GM18868 (cell line): ENCODE results near the gene TKTL2.

ENCODE experiments used
- ATAC-seq: cut with Tn5 transposase; IDR thresholded peaks from one replicate; pipeline ENCODE4 v1.9.1; 2021; ENCODE audit warnings: mild to moderate bottlenecking, moderate library complexity; ENCODE audit not compliant: unreplicated experiment

TKTL2 gene, protein sequence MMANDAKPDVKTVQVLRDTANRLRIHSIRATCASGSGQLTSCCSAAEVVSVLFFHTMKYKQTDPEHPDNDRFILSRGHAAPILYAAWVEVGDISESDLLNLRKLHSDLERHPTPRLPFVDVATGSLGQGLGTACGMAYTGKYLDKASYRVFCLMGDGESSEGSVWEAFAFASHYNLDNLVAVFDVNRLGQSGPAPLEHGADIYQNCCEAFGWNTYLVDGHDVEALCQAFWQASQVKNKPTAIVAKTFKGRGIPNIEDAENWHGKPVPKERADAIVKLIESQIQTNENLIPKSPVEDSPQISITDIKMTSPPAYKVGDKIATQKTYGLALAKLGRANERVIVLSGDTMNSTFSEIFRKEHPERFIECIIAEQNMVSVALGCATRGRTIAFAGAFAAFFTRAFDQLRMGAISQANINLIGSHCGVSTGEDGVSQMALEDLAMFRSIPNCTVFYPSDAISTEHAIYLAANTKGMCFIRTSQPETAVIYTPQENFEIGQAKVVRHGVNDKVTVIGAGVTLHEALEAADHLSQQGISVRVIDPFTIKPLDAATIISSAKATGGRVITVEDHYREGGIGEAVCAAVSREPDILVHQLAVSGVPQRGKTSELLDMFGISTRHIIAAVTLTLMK

DNA sequence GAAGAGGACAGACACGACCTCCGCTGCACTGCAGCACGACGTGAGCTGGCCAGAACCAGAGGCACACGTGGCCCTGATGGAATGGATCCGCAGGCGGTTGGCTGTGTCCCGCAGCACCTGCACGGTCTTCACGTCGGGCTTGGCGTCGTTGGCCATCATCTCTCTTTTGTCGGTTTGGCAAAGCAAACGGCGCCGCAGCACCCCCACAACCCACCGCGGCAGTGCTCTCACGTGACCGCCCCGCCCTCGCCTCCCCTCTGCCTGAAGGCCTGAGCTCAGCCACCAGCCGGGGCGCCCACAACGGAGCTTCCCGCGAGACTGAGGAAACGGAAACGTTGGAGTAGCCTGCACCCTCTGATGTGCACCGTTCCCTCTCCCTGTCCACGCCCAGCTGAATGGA is at the start of gene TKTL2:
Gene TKTL2 (minus strand): TSS at position 179 of the 400 bp plus-strand sequence. CDS start 20 bp downstream, at position 159.
- ATAC-seq, result no peak

DNA sequence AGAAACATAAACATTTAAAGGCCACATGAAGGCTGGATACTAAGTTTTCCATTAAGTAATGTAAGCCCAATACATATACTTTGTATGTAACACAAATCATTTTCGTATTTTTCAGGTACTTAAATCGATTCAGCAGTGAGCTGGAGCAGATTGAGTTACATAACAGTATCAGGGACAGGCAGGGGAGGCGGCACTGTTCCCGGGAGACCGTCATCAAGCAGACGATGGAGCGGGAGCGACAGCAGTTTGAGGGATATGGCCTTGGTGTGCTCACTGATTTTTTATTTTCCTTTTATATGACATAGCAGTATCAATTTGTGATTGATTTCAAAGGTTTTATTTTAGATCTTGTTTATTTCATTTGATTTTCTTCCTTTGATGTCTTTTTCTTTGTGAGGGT is 41.6 kb upstream of the TKTL2 start:
- no peak for ATAC-seq

DNA sequence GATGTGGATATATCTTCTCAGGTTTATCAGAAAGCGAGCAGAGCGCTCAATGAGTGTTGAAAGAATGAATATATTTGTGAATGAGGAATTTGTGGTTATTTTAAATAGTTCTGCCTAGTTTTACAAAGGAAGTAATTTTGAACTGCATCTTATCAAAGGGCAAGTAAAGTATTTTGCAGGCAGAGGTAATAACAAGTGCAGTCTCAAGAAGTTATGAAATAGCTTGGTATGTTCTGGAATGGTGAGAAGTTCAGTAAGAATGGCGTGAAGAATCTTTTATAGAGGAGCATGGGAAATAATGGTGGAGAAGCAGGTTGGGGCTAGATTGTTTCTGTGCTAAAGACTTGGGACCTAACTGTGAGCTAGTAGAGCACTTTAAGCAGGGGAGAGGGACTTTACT is 31.8 kb upstream of the TKTL2 start:
- no peak for ATAC-seq

GRCh38 chr4:163500586-163500985 is 27.0 kb upstream of the TKTL2 start:
- no peak for ATAC-seq

GRCh38 chr4:163495900-163496299 is 22.3 kb upstream of the TKTL2 start:
- peak; percentile 35 for ATAC-seq

- ATAC-seq, result peak; percentile 78
Measured at GRCh38 chr4:163494360-163495241, 21.0 kb upstream of the TKTL2 start, which contains the start of gene TMA16. Gene TMA16 (plus strand): TSS chr4:163494690. CDS start chr4:163494802, 112 bp downstream.

DNA sequence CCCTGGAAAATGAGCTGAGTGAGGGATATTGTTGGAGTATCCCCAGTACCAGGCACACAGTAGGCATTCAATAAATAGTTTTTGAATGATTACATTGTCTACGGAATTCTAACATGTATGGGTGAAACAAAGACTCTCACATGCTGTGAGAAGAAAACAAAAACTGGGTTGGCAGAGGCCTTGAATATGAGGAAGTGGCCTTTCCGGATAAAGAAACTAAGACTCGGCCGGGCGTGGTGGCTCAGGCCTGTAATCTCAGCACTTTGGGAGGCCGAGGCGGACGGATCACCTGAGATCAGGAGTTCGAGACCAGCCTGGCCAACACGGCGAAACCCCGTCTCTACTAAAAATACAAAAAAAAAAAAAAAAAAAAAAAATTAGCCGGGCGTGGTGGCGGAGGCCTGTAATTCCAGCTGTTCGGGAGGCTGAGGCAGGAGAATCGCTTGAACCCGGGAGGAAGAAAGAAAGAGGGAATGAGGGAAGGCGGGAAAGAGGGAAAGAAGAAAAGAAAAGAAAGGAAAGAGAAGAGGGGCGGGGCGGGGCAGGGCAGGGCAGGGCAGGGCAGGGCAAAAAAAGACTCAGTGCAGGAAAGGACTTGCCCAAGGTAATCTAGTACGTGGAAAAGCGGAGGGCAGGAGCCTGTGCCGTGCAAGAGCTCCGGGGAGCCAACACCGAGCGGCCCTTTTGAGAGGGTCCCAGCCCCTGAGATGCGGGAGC is 20.2 kb upstream of the TKTL2 start:
- peak; percentile 16 for ATAC-seq

GRCh38 chr4:163492951-163493504 is 19.5 kb upstream of the TKTL2 start:
- ATAC-seq, result no peak

DNA sequence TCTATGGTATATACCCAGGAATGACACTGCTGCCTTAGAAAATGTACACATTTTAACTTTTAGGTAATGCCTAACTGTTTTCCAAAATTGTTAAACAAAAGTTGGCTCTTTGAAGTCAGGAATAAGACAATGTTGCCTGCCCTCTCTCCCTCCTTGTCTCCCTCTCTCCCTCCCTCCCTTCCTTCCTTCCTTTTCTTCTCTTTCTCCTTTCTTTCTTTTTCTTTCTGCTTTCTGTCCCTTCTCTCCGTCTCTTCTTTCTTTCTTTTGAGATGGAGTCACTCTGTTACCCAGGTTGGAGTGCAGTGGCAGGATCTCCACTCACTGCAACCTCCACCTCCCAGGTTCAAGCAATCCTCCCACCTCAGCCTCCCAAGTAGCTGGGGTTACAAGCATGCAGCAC is 16.4 kb upstream of the TKTL2 start:
- ATAC-seq, result no peak

- no peak for ATAC-seq
Measured at GRCh38 chr4:163486321-163486720, 12.8 kb upstream of the TKTL2 start.

GRCh38 chr4:163485589-163485988 is 12.0 kb upstream of the TKTL2 start:
- no peak for ATAC-seq

GRCh38 chr4:163484906-163485305 is 11.4 kb upstream of the TKTL2 start:
- ATAC-seq, result peak; percentile 45

DNA sequence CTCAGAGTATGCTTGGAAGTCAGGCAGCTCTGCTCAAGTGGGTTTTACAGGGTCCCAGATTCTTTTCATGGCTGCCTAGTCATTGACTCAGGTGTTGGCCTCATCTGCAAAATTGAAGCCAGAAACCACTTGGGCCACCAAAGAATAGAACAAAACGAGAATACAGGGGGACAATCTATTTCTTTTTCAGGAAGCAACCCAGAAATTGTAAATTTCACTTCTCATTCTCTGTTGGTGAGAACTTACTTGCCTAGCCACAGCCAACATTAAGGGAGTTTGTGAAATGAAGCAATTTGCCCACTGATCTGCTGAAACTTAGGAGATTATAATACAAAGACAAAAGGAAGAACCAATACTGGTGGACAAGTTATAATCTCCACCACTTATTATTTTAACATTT is 8.6 kb upstream of the TKTL2 start:
- peak; percentile 74 for ATAC-seq

GRCh38 chr4:163476761-163477438 is 3.3 kb upstream of the TKTL2 start:
- no peak for ATAC-seq

DNA sequence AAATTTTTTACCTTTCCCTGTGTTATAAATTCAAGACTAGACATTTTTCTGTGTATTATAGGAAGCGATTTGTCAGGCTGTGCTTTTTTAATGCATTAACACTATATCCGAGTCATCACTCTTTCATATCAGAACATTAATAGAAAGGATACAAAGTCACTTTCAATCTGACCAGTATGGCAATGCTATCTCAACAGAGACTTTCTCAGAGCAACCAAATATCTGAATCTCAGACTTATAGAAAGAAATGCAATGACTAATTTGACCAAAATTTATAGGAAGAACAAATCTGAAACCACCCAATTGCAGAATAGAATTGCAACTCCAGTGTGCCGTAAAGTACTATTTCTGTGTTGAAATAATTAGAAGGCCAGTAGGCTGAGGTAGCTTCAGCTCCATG is 473 bp upstream of the TKTL2 start:
- ATAC-seq, result peak; percentile 66

DNA sequence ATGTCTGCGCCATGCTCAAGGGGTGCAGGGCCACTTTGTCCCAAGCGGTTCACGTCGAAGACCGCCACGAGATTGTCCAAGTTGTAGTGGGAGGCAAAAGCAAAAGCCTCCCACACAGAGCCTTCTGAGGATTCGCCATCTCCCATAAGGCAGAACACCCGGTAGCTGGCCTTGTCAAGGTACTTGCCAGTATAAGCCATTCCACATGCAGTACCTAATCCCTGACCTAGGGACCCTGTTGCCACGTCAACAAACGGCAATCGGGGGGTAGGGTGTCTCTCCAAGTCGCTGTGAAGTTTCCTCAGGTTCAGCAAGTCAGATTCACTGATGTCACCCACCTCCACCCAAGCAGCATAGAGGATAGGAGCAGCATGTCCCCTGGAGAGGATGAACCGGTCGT is 424 bp downstream of the TKTL2 start:
- ATAC-seq, result no peak

DNA sequence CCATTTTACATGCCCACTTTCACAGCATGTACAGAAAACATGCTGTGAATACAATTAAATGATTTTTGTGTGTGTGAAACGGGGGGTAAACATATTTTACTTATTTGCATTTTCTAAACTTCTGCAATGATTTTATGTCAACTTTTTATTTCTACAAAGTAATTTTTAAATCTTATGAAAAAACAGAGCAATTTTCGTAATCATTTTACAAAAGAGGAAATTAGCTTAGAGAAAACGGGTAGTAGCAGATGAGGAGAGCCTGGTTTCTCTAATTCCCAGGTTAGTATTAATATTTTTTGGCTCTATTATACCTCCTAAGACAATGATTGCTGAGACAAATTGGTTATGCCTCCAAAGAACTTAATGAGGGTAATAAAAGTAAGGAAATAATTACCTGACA is 3.2 kb downstream of the TKTL2 start:
- no peak for ATAC-seq

DNA sequence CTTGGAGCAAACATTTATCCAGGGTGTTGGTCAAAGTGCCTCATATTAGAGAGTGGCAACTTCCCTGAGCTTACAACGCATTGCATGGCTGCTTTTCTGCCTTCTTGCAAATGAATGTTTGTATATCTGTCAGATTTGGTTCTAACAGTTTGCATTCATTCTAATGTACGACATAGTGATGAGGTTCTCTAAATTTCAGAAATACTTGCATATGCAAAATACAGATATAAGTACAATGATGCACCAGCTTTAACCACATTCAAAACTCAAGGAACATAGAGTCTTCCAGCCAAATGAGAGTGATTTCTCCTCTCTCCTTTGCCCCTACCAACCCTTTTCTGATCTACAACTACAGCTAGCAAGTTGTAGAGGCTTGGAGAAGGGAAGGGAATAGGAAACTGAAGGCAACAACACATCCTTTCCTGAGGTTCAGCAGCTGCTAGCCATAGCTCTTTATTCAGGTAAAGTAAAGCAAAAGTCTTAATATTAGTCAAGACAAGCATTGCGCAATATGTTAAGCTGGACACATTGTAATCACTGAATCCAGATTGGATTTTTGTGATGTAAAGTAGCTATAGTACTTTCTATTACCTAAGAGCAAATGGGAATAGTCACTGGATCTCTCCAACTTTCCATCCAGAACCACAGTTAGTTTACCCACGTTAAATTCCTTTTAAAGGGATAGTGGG is 6.3 kb downstream of the TKTL2 start:
- ATAC-seq, result no peak

DNA sequence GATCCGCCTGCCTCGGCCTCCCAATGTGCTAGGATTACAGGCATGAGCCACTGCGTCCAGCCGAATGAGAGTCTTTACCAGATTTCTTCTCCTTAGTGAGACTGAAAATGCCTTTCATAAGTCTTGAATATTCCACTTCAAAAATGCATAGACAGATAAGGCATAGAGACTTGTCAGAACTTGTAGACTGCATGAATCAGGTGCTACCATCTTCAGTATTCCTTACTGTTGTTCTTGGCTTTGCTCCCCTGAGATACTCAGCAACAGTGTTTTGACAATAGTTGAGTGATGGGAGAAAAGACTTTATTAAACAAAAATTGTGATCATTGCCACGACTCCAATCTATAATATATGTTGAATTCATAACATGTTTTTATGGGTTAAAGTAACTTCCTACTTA is 11.0 kb downstream of the TKTL2 start:
- ATAC-seq, result no peak
